ENCODE measurements around the gene RCL1. TPM values are rescaled to one million over a fixed set of nuclear protein-coding genes. Genes with fewer than 3 reads are reported as not detected.
A peak's percentile ranks its signal among the peaks of the same experiment; 100 is the strongest.
"Not testable (repeated sequence)": the region's sequence is repeated elsewhere in the genome, so short reads cannot be mapped to it uniquely, and the experiment has no call there.

Gene RCL1
- polyA plus RNA-seq, 3 donors, result 16.2 to 21.1 (median 20.3) TPM

DNA sequence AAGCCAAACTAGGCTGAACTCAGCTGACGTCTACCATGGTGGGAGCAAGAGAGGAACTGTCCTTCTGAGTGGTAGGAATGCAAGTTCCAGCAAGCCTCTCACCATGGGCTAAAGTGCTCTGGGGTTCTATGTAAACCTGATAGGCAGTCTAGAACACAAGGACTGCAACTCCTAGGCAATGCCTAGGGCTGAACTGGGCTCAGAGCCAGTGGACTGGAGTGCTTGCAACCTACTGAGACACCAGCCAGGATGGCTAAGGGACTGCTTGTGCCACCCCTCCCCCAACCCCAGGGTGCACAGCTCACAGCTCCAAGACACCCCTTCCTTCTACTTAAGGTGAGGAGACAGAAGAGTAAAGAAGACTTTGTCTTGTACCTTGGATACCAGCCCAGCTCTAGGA, 12.1 kb upstream of the RCL1 start:
- no peak for DNase-seq (ENCODE audit: low read depth in 3 of 3, low spot score in 2 of 3)

DNA sequence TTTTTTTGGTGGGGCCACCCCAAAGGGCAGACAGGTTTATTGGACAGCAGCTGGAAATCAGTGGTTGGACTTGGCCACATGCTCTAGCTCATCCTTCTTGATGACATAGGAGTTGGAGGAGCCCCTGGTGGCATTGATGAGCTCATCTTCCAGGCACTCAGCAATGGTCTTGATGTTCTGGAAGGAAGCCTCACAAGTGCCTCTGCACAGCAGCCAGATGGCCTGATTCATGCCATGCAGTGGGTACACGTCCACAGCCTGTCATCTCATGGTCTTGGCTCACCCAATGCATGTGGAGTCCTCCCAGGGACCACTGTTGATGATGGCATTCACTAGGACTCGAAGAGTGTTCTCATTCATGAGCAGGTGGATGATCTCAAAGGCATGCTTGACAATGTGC, 11.3 kb upstream of the RCL1 start:
- DNase-seq (ENCODE audit: low read depth in 3 of 3, low spot score in 2 of 3), result no peak

DNA sequence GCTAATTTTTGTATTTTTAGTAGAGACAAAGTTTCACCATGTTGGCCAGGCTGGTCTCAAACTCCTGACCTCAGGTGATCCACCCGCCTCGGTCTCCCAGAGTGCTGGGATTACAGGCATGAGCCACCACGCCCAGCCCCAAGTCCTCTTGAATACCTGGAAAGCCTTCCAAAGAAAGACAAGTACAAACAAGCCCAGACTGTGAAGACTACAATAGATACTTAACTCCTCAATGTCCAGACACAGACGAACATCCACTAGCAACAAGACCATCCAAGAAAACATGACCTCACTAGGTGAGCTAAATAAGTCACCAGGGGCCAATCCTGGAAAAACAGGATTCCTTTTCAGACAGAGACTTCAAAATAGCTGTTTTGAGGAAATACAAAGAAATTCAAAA, 9.6 kb upstream of the RCL1 start:
- DNase-seq (ENCODE audit: low read depth in 3 of 3, low spot score in 2 of 3), result not testable (repeated sequence)

DNA sequence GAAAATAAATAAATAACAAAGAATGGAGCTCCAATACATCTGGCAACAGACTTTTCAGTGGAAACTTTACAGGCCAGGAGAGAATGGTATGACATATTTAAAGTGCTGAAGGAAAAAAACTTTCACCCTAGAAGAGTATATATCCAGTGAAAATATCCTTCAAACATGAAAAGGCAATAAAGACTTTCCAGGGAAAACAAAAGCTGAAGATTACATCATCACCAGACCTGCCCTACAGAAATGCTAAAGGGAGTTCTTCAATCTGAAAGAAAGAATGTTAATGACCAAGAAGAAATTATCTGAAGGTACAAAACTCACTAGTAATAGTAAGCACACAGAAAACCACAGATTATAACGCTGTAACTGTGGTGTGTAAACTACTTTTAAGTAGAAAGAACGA, 8.3 kb upstream of the RCL1 start:
- DNase-seq (ENCODE audit: low read depth in 3 of 3, low spot score in 2 of 3), result no peak

DNA sequence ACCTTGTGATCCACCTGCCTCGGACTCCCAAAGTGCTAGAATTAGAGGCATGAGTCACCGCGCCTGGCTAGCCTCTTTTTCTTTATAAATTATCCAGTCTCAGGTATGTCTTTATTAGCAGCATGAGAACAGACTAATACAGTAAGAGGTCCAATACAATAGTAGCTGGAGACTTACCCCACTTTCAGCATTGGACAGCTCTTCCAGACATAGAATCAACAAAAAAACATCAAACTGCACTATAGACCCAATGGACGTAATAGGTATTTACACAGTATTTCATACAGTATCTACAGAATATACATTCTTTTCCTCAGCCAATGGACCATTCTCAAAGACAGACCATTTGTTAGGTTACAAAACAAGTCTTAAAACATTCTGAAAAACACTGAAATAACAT, 6.1 kb upstream of the RCL1 start:
- DNase-seq (ENCODE audit: low read depth in 3 of 3, low spot score in 2 of 3), result no peak

DNA sequence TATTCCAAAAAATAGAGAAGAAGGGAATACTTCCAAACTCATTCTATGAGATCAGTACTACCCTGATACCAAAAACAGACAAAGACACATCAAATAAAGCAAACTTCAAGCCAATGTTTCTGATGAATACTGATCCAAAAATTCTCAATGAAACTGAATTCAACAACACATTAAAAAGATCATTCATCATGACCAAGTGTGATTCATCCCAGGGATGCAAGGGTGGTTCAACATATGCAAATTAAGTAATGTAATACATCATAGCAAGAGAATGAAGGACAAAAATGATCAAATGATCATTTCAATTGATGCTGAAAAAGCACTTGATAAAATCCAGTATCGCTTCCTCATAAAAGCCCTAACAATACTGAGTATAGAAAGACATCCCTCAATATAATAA, 4.9 kb upstream of the RCL1 start:
- DNase-seq (ENCODE audit: low read depth in 3 of 3, low spot score in 2 of 3), result no peak

DNA sequence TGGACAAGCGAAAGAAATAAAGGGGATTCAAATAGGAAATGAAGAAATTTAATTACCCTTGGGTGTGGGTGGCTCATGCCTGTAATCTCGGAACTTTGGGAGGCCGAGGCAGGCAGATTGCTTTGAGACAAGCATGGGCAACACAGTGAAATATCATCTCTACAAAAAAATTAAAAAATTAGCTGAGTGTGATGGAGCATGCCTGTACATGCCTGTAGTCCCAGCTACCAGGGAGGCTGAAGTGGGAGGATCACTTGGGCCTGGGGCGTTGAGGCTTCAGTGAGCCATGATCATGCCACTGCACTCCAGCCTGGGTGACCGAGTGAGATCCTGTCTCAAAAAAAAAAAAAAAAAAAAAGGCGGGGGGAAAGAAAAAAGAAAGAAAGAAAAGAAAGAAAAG, 4.0 kb upstream of the RCL1 start:
- DNase-seq (ENCODE audit: low read depth in 3 of 3, low spot score in 2 of 3), result no peak

DNA sequence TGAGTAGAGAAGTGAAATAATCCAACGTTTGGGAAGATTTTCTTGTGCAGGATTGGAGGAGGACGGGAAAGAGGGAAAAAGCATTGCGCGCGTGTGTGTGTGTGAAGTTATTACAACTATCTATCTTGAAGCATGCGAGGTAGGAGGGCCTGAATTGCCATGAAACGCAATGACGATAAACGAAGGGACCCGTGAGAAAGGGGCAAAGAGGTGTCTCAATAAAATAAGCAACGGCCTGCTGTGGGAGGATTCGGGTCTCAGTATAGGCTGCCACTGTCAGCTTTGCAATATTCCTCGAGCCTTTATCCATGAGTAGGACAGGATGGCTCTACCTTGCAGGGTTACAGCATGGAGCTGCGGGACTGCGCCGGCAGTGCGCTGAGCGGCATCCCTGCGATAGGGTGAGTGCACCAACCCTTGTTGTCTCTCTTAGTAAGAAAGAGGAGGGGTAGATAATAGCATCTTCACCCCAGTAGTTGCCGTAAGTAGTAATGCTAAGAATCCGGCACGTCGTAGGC, 631 bp upstream of the RCL1 start:
- no peak for DNase-seq (ENCODE audit: low read depth in 3 of 3, low spot score in 2 of 3)

DNA sequence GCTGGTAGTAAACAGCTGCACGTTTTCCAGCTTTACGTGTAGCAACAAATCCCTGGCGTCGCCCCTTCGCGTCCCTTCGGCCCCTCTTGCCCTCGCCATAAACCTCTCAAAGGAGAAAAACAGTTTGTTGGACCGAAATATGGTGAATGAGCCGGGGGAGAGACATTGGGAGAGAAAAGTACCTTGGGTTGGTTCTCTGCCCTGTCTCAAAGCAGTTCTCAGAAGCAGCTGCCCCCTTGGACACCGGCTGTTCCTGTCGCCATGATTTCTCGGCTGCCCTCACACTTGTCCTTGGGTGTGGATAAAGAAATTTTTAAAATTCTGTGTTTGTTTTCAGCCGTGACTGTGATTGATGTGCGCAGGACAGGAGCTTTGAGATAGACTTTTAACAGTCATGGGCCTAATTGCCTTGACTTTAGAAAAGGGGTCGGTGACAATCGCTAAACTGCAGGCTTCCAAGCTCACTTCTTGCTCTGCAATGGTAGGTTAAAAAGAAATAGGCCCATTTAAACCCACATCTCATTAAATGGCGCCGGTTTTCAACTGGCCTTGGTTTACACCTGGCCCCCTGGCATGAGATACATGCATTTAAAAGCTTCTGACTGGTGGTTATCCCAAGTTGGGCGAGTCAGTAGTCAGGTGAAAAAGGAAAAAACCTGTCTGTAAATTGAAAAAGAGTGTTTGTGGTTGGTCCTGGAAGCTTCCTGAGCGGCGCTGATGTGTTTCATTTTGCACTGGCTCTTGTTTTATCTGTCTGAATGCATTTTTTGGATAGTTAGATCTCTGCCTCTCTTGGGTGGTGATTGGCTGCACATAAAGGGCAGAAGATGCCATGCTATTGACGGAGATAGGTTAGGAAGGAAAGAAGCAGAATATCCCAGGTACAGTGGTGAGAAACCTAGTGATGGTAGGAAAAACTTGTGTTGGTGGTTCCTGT, 983 bp downstream of the RCL1 start:
- DNase-seq (ENCODE audit: low read depth in 3 of 3, low spot score in 2 of 3), result peak in 2 of 3 donors; percentile 39 to 40

DNA sequence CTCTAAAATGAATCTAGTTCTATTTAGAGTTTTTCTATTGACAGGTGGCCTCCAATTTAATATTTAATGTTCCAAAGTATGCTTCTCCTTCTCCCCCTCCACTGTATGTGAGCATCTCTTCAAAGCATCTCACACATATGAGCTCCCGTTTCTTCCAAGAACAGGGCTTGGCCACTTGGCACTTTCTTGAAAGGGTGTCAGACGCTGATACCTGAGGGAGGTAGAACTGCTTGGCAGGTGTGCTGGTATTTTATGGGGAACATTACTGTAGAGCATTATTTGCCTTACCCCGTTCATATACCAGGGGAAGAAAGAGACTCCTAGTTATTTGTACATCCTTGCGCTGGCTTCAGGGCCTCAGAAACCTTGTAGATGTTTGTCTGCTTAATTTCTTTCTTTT, 1.9 kb downstream of the RCL1 start:
- DNase-seq (ENCODE audit: low read depth in 3 of 3, low spot score in 2 of 3), result no peak

DNA sequence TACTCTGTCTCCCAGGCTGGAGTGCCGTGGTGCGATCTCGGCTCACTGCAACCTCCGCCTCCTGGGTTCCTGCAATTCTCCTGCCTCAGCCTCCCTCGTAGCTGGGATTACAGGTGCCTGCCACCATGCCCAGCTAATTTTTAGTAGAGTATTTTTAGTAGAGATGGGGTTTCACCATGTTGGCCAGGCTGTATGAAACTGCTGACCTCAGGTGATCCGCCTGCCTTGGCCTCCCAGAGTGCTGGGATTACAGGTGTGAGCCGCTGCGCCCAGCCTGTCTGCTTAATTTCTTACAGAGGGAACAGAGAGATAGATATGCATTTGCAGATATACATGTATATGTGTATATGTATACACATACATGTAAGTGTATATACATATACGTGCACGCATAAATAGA, 2.4 kb downstream of the RCL1 start:
- not testable (repeated sequence) for DNase-seq (ENCODE audit: low read depth in 3 of 3, low spot score in 2 of 3)

DNA sequence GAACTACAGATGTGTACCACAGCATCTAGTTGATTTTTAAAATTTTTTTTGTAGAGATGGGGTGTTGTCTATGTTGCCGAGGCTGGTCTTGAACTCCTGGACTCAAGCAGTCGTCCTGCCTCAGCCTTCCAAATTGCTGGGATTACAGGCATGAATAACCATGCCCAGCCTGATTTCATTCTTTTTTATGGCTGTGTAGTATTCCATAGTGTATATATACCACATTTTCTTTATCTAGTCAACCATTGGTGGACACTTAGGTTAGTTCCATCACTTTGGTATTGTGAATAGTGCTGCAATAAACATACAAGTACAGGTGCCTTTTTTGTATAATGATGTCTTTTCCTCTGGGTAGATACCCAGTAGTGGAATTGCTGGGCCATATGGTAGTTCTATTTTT, 3.8 kb downstream of the RCL1 start:
- no peak for DNase-seq (ENCODE audit: low read depth in 3 of 3, low spot score in 2 of 3)

DNA sequence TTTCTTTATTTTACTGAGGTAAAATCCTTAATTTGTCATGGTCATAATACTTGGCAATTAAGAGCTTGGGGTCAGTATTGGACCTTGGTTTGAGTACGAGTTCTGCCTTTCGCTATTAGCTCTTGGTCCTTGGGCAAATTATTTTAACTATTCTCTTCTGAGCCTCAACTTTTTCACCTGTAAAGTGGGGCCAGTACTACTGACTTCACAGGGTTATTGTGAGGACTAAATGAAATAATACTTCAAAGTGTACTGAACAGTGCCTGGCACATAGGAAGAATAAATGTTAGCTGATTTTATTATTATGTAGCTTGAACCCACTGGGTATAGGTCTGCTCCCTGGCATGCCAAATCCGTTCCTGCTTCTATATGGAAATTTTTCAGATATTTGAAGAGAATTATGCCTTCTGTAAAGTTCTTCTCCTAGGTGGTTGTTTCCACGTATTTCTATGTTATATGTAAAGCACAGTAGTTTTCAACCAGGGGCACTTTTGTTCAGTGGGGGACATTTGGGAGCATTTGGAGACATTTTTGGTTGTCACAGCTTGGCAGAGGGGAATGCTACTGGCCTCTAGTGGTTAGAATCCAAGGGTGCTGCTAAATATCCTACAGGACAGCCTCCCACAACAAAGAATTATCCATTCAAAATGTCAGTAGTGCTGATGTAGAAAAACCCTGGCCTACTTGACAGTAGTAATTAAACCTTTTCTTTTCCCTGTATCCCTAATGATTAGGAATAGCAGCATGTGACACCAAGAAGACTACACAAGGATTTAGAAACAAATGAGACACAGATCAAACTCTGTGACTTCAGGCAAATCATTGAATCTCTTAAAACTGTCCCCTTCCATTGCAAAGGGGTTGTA, 4.5 kb downstream of the RCL1 start:
- no peak for DNase-seq (ENCODE audit: low read depth in 3 of 3, low spot score in 2 of 3)

DNA sequence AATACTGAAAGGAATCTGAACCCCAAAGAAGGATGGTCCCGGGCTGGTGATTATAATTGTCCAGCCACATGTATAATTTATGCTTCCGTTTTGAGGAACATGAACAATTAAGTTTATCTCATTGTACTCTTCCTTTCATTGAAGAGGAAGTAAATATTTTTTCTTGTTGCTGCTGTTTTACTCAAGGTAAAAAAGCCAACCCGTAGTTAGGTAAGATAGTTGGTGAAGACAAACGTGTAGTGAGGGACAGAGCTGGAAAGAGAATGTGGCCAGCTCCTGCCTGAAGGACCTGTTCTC, 5.1 kb downstream of the RCL1 start:
- DNase-seq (ENCODE audit: low read depth in 3 of 3, low spot score in 2 of 3), result no peak

DNA sequence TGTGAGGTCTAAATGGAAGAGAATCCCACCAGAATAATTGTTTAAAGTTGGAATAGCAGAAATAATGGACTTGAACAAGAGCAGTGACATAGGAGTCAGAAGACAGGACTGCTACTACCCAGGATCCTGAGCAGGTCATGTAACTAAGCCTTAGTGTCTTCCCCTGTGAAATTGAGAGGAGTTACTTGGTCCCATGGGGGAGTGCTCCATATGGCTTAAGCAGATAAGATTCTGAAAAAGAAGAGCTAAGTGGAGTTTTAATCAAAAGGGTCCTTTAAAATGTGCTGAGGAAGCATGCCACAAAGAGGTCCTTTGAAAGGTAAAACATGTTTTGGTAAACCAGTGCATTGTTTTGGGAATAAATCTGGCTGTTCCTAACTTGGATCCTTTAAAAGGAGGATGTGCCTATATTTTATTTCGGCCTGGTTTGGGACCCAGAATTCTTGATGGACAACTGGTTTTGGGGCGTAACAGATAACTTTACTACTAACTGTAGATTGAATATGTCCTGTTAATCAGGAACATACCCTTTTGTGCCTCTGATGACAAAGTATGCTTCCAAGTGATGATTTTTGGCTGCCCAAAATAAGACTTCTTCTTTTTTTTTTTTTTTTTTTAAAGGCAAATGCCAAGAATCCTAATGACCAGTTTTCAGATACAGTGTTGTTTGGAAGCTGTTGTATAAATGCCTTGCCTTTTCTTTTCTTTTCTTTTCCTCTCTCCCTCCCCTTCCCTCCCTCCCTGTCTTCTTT, 5.7 kb downstream of the RCL1 start:
- no peak for DNase-seq (ENCODE audit: low read depth in 3 of 3, low spot score in 2 of 3)

DNA sequence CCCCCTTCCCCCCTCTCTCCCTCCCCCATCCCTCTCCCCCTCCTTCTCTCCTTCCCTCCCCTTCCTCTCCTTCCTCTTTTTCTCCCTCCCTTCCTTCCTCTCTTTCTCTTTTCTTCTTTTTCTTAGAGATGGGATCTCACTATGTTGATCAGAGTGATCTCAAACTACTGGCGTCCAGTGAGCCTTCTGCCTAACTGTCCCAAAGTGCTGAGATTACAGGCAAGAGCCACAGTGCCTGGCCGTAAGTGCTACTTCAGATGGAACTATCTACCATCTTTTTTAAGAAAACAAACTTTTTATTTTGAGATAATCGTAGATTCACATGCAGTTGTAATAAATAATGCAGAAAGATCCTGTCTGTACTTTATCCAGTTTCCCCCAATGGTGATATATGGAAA, 6.3 kb downstream of the RCL1 start:
- DNase-seq (ENCODE audit: low read depth in 3 of 3, low spot score in 2 of 3), result no peak

DNA sequence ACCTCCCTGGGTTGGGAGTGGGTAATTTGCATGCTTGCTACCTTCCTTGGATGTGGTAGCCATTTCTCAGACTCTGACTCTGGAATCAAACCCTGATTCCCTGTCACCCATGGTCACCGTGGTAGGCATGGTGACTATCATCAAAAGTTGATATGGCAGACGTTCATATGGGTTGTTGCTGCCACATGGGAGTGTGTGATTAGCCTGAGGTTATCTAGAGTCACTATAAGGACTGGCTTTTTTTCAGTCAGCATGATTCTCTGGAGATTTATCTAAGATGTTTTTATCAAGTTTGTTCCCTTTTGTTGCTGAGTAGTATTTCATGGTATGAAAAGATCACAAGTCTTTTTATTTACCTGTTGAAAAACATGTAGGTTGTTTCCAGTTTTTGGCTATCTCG, 7.0 kb downstream of the RCL1 start:
- no peak for DNase-seq (ENCODE audit: low read depth in 3 of 3, low spot score in 2 of 3)

DNA sequence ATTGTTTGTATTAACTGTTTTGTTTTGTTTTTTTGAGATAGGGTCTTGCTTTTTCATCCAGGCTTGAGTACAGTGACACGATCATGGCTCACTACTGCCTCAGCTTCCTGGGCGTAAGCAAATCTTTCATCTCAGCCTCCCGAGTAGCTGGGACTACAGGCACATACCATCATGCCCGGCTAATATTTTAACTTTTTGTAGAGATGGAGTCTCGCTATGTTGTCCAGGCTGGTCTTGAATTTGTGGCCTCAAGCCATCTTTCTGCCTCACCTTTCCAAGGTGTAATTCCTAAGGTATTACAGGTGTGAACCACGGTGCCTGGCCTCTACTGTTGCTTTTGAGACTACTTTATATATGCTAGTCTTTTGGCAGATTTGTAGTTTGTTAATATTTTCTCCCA, 8.4 kb downstream of the RCL1 start:
- no peak for DNase-seq (ENCODE audit: low read depth in 3 of 3, low spot score in 2 of 3)

DNA sequence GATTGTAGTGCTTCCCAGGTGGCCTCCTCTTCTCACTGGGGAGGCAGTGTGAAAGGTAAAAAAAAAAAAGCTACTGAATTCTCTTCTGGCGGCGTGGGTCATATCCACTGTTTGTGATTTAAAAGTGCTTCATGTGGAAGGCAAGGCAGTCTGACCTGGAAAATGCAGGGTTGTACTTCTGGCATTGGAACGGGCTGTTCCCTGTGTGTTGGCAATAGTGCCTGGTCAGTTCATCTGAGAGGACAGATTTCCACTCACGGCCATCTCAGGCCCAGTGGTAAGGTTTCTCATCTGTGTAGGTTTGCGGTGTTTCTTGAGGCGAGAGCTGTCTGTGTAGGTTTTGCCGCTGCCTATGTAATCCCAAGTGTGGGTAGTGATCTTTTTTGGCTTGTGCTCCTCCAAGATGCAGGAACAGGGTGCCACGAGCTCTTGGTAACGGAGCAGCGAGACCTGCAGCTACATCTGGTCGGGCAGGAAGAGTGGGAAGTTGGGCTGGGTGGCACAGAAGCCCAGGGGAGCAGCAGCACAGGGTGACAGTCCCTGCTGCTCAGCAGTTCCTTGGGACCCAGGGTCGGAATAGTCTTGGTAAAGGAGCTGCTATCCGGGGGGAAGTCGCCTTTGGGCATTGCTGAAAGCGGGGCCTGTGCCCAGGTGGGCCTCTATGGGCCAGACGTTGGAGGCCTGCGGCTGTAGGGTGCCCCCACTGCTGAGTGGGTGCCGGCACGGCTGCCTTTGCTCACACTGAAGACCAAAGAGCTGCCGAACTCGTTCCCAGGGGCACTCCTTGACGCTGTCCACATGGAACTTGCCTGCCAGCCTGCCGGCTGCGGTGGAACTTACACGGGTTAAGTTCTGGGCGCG, 11.2 kb downstream of the RCL1 start:
- DNase-seq (ENCODE audit: low read depth in 3 of 3, low spot score in 2 of 3), result no peak

DNA sequence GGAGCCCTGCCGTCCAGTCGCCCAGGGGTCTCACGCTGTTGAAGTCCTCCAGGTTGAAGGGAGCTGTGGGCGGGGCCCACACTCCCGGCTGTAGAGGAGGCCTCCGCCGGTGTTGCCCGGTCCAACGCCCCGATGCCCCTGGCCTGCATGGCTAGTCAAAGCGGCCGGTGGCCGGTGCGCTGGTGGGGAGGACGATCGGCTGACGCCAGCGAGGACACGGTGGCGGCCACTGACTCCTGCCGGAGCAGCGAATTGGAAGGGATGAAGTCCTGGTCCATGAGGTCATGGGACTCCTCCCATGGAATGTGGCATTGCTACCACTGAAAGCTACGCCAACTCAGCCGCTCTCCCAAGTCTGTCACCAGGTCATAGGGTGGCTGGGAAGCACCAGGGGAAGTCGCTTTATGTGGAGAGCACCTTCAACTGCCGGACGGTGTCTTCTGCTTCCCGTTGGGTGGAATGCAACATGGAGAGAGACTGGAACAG, 11.8 kb downstream of the RCL1 start:
- no peak for DNase-seq (ENCODE audit: low read depth in 3 of 3, low spot score in 2 of 3)

Data from right renal cortex interstitium (tissue), 3 donors.